ENCODE measurements around the gene HBD.
"Not testable (repeated sequence)": the region's sequence is repeated elsewhere in the genome, so short reads cannot be mapped to it uniquely, and the experiment has no call there.

Gene HBD

GRCh38 chr11:5252192-5252918 lies 18.1 kb upstream of the HBD start:
- DNase-seq: no peak

DNA sequence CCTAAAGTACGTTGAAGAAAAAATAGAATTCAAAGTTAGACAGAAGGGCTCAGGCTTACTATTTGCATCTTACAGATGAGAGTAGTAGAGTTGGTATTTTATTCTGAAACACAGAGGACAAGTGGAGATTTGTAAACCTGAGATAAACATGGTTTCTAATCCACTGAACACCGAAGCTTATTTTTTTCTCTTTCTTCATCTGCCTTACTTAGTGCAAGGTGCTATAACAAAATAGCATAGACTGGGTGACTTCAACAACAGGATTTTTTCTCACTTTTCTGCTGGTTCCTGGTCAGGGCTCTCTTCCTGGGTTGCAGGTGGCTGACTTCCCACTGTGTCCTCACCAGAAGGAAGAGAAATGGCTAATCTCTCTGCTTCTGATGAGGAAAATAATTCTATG lies 17.5 kb upstream of the HBD start:
- DNase-seq: no peak

DNA sequence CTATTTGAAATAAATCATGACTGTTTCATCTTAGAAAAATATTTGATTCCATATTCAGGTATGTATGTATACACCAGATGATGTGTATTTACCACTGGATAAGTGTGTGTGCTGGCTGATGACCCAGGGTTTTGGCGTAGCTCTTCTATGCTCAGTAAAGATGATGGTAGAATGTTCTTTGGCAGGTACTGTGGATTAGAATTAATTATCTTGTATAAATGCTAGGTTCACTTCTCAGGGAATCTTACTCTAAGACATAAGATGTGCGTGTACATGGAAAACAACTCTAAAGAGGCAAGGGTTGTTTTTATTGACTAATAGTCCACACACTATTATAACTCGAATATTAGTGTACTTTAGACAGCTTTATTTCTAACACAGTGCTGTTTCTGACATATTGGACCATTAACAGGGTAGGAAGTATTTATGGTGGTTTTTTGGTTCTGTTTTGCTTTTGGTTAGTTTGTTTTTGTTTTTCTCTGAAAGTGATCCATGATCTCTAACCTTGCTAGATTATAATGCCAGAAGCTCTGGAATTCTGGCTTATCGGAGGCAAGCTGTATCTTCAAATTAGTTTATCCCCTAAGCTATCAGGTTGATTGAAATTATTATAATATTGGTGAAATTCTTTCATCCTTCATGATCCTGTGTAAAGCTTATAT lies 16.4 kb upstream of the HBD start:
- no peak for DNase-seq

GRCh38 chr11:5249807-5250396 lies 15.6 kb upstream of the HBD start, which contains the start of gene HBG1:
HBG1 (minus strand) TSS chr11:5249857; CDS start chr11:5249804, 53 bp downstream.
- not testable (repeated sequence) for DNase-seq

GRCh38 chr11:5248498-5248897 lies 14.2 kb upstream of the HBD start:
- DNase-seq: not testable (repeated sequence)

DNA sequence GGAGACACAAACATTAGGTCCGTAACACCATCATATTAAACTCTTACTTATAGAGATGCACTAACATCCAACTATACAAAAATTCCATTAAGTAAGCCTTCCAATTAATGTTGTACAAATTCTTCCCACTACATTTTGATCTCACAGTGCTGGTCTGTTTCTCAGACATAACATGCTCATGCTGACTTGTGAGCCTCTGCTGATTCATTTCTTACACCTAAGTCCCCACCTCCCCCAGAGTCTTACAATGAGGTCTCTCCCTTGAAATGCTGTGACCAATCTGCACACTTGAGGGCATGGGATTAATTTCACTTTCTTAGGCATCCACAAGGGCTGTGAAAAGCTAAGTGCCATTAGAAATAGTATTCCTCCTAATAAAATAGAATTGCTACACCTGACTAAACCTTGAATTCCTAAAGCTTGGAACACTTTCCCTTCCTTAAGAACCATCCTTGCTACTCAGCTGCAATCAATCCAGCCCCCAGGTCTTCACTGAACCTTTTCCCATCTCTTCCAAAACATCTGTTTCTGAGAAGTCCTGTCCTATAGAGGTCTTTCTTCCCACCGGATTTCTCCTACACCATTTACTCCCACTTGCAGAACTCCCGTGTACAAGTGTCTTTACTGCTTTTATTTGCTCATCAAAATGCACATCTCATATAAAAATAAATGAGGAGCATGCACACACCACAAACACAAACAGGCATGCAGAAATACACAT lies 13.3 kb upstream of the HBD start:
- no peak for DNase-seq

- no peak for DNase-seq
These were observed 12.6 kb upstream of the HBD start for GRCh38 chr11:5246772-5247471.

DNA sequence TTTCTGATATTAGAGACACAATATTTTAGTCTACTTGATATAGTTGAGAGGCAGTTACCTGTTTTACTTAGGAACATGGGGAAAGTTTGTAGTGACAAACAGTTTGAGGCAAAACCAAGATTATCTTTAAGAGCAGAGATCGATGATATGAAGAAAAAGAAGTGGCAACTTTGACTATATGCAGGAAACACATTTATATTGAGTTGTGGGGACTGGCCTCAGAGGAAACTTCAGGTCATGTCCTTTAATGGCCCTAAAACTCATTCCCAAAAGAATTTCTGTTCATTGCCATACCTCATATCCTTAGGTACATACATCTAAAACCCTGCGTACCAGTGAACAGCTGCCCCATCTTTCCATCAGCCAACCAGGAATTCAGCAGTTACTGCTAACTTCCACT lies 10.9 kb upstream of the HBD start:
- no peak for DNase-seq

- DNase-seq: no peak
These were observed 9.5 kb upstream of the HBD start for GRCh38 chr11:5243816-5244180.

DNA sequence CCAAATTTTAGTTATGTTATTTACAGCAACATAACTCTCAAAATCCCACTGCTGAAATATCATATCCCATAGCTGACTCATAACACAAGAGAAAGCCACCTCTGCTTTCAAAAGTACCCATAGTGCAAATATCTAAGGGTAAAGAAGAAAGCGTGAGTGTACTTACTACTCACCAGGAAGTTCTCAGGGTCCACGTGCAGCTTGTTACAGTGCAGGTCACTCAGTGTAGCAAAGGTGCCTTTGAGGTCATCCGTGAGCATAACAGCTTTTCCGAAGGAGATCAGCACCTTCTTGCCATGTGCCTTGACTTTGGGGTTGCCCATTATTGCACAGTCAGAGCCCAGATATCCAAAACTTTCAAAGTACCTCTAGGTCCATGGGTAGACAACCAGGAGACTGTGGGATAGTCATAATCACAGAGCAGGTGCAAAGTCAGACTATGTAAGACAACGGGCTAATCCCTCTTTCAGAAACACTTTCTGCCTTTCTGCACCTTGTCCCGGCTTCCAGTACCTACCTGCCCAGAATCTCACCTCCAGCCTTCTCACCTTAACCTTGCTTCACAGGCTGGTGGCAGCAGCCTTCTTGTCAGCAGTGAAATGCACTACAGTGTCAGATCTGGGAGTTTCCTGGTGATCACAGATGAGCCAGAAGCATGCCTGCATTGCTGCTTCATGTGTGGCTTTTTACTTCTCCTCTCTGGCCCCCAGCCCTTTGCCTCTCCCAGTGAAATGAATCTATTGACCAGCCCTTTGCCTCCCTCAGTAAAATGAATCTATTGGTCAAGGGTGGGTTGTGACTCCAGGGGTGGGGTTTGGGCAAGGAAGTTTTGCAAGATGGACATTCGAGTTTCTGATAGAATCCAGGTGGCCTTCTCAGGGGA lies 8.9 kb upstream of the HBD start:
- DNase-seq: no peak

DNA sequence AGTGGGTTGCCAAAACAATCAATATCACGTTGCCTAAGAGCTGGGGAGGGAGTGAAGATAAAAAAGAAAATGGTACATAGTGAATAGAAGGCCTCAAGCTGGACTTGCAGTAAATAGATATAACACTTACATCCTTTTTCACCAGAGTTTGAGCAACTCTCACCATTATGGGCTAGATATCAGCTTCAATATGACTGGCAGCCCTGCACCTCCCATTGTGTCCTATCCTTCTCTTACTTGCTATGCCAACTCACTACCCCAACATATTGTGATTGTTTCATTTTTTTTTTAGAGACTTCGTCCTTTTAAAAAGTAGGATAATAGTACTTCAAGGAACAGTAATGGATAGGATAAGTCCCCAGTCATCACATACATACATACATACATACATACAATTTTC lies 7.9 kb upstream of the HBD start:
- no peak for DNase-seq

GRCh38 chr11:5241458-5241857 lies 7.2 kb upstream of the HBD start:
- DNase-seq: no peak

DNA sequence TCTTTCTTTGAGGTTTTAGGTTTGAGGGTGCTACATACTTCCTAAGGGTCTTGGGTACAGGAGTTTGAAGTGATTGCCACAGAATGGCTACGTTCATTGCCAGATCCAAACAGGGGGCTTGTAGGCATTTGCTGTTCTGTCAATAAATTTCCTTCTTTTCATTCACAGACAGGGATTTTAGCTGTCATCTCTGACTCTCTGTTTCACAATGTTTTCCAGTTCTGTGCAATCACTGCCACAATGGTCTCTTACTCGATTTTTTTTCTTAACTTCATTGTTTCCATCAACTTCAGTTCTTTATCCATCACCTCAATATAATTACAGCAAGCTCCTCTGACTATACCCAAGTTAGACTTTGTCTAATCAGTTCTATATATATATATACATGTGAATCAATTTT lies 6.2 kb upstream of the HBD start:
- no peak for DNase-seq

GRCh38 chr11:5240056-5240455 lies 5.8 kb upstream of the HBD start:
- DNase-seq: no peak

- DNase-seq: no peak
These were observed 4.8 kb upstream of the HBD start for GRCh38 chr11:5239046-5239445.

DNA sequence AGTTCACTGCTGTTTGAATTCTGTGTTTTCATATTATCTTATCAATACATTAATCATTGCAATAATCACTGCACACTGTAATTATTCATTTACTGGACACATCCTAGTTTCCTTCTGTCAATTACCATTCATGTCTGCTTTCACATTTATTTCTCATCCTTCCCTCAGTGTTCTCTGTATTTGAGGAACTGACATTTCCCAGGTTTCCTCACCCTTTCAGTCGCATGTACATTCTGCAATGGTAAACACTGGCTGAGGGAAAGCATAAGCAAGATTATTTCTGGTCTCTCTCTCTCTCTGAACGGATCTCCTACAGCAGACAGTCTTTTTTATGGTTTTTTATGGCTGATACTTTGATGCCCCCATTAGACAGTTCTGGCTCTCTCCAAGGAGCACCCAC lies 4.2 kb upstream of the HBD start:
- DNase-seq: no peak

GRCh38 chr11:5237420-5237819 lies 3.1 kb upstream of the HBD start:
- no peak for DNase-seq

GRCh38 chr11:5235364-5236095 lies 1.2 kb upstream of the HBD start:
- DNase-seq: no peak

DNA sequence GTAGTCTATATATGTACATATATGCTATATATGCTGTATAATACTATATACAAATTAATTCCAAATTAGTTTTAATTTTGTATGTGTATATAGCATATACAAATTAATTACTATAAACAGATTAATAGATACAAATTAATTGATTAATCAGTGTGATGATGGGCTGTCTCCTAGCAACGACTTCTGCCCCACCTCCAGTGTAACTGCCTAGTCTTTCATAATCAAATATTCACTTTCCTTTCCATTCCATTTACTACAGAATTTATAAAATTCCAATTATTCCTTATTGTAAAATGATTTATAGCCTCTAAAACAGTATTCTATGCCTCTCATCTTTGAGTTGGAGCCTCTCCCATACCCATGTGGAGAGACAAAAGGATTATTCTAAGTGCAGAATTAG lies 976 bp downstream of the HBD start:
- no peak for DNase-seq

GRCh38 chr11:5232821-5233220 lies 1.5 kb downstream of the HBD start:
- DNase-seq: no peak

GRCh38 chr11:5232176-5232575 lies 2.1 kb downstream of the HBD start:
- DNase-seq: no peak
